Fibroblast of lung (primary cell): ENCODE results near the gene DLGAP1. TPM values are rescaled to one million over a fixed set of nuclear protein-coding genes. Genes with fewer than 3 reads are reported as not detected.
A peak's percentile ranks its signal among the peaks of the same experiment; 100 is the strongest.

ENCODE experiments used
- DNase-seq, 2 donors: peaks; one replicate each; pipeline versions ENCODE4 v3.0.0 to v3.0.0-alpha.2; 2010; ENCODE audit warnings: low read depth in 2 of 2
- H2AFZ ChIP-seq: 2 replicates; pipeline ENCODE4 v1.5.1; 2012; ENCODE audit warnings: low read length, control low read depth, inconsistent platforms
- H3K27ac ChIP-seq: 2 replicates; pipeline ENCODE4 v1.5.1; 2011; ENCODE audit warnings: low read length, control low read depth; ENCODE audit not compliant: insufficient read depth
- H3K27me3 ChIP-seq: 2 replicates; pipeline ENCODE4 v1.5.1; 2011; ENCODE audit warnings: mild to moderate bottlenecking, low read length; ENCODE audit not compliant: control insufficient read depth, insufficient read depth
- H3K36me3 ChIP-seq: 2 replicates; pipeline ENCODE4 v1.5.1; 2011; ENCODE audit warnings: low read length; ENCODE audit not compliant: control insufficient read depth, insufficient read depth
- H3K4me1 ChIP-seq: 2 replicates; pipeline ENCODE4 v1.5.1; 2011; ENCODE audit warnings: low read length; ENCODE audit not compliant: control insufficient read depth, insufficient read depth; ENCODE audit errors: extremely low read depth
- H3K4me2 ChIP-seq: 2 replicates; pipeline ENCODE4 v1.5.1; 2011; ENCODE audit warnings: low read length, control low read depth; ENCODE audit not compliant: insufficient read depth; ENCODE audit errors: extremely low read depth
- H3K4me3 ChIP-seq, 4 experiments: fragments of 200-600 bp in 1 of 4; sonication (generic) in 1 of 4; replicated peaks in 1 of 4; 2 replicates each; pipeline ENCODE4 v1.5.1; 2011 to 2016; ENCODE audit warnings: low read length in 4 of 4, low read depth in 3 of 4, mild to moderate bottlenecking in 3 of 4, control low read depth in 2 of 4, inconsistent platforms in 1 of 4, mixed read lengths in 1 of 4; ENCODE audit not compliant: insufficient read depth in 1 of 4; ENCODE audit errors: control extremely low read depth in 1 of 4
- H3K79me2 ChIP-seq: 2 replicates; pipeline ENCODE4 v1.5.1; 2012; ENCODE audit warnings: mild to moderate bottlenecking, low read length, inconsistent platforms; ENCODE audit not compliant: control insufficient read depth, insufficient read depth
- H3K9ac ChIP-seq: 2 replicates; pipeline ENCODE4 v1.5.1; 2011; ENCODE audit warnings: mild to moderate bottlenecking, low read length, control low read depth; ENCODE audit not compliant: insufficient read depth
- H3K9me3 ChIP-seq: 2 replicates; pipeline ENCODE4 v1.5.1; 2012; ENCODE audit warnings: low read depth, low read length; ENCODE audit not compliant: control insufficient read depth, insufficient read depth
- H4K20me1 ChIP-seq: 2 replicates; pipeline ENCODE4 v1.5.1; 2011; ENCODE audit warnings: low read length; ENCODE audit not compliant: control insufficient read depth, insufficient read depth; ENCODE audit errors: extremely low read depth
- EZH2 ChIP-seq: IDR thresholded peaks from 2 replicates; pipeline ENCODE4 v1.5.1; 2012; ENCODE audit warnings: low read length, control low read depth, mild to moderate bottlenecking; ENCODE audit errors: missing control alignments
- polyA plus RNA-seq, 2 donors: library from polyadenylated mRNA; depleted of rRNA in 1 of 2; stranded (reverse) in 1 of 2; unstranded in 1 of 2; fragments of >200 nt; gene quantifications; 2 replicates each; pipeline ENCODE4 v1.2.1, GENCODE V29; 2011 to 2012; ENCODE audit warnings: missing spikeins in 1 of 2
- total RNA-seq: library from RNA; depleted of rRNA; stranded (reverse); fragments of >200 nt; gene quantifications from 2 replicates; pipeline ENCODE4 v1.2.1, GENCODE V29; 2014
- TF ChIP-seq, protein P1 (sequence below), 2 donors: IDR thresholded peaks in 1 of 2; conservative IDR thresholded peaks in 1 of 2; 1 replicate in 1 of 2; 2 replicates in 1 of 2; pipeline ENCODE4 v1.5.1; 2011 to 2012; ENCODE audit warnings: low read length in 2 of 2, control low read depth in 1 of 2, inconsistent platforms in 1 of 2, low read depth in 1 of 2, mild to moderate bottlenecking in 1 of 2

Gene DLGAP1
- total and polyA plus RNA-seq, 2 donors (not counting 1 experiment from before 2014, with no cell fraction given): 0.16 to 0.17 TPM

DNA sequence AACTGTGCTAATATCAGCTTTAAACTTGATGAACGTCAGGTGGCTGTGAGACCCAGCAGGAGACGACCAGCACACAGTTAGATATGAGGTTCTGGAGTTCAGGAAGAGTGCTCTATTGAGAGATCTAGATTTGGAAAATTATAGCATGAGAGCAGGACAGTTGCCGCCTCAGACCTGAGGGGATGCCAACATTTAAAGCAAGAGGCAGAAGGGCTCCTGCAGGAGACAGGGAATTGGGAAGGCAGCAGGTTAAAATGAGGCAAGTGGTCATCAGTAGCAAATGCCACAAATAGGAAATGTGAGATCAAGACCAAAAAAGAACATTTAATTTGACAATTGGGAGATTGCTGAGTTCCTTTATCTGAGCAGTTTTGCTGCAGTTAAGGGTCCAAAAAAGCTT lies 533.3 kb downstream of the DLGAP1 start:
- Histone ChIP-seq H2AFZ (no peak overlapping the region), H3K9ac (no peak overlapping the region), H3K4me2 (no peak overlapping the region), H3K79me2 (no peaks in the 10 kb centered on the region), H3K4me1 (no peaks in the 10 kb centered on the region), H3K36me3 (no peaks in the 10 kb centered on the region), H3K4me3 (no peak overlapping the region), H3K27ac (no peak overlapping the region), H4K20me1 (no peaks in the 10 kb centered on the region), H3K9me3 (no peaks in the 10 kb centered on the region), H3K27me3 (peaks cover 3% of the 10 kb centered on the region)
- TF ChIP-seq, protein P1, sequence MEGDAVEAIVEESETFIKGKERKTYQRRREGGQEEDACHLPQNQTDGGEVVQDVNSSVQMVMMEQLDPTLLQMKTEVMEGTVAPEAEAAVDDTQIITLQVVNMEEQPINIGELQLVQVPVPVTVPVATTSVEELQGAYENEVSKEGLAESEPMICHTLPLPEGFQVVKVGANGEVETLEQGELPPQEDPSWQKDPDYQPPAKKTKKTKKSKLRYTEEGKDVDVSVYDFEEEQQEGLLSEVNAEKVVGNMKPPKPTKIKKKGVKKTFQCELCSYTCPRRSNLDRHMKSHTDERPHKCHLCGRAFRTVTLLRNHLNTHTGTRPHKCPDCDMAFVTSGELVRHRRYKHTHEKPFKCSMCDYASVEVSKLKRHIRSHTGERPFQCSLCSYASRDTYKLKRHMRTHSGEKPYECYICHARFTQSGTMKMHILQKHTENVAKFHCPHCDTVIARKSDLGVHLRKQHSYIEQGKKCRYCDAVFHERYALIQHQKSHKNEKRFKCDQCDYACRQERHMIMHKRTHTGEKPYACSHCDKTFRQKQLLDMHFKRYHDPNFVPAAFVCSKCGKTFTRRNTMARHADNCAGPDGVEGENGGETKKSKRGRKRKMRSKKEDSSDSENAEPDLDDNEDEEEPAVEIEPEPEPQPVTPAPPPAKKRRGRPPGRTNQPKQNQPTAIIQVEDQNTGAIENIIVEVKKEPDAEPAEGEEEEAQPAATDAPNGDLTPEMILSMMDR (conservative IDR thresholded peaks at IDR 0.05 in 1 of 2, IDR thresholded peaks at IDR 0.05 in 1 of 2; ENCODE audit: low read depth in 1 of 2, low read length in 2 of 2): no peak
- no peak for DNase-seq

DNA sequence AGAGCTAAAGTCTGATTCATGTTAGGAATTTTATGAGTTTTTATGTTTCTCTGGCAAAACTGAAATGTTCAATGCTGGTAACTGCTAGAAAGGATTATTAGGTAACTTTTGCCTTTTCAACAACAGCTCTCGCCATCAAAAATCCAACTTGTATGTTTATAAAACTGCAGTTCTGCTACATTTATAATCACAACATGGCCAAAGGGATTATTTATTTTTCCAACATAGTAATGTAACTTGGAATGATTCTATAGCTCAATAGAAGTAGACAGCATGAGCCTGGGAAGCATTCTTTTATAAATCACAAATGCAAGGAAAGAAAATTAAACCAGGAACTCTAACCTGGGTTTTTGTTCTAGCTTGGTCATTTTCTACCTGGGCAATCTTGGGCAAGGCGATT lies 534.3 kb downstream of the DLGAP1 start:
- H3K4me1 ChIP-seq: no peaks in the 10 kb centered on the region

DNA sequence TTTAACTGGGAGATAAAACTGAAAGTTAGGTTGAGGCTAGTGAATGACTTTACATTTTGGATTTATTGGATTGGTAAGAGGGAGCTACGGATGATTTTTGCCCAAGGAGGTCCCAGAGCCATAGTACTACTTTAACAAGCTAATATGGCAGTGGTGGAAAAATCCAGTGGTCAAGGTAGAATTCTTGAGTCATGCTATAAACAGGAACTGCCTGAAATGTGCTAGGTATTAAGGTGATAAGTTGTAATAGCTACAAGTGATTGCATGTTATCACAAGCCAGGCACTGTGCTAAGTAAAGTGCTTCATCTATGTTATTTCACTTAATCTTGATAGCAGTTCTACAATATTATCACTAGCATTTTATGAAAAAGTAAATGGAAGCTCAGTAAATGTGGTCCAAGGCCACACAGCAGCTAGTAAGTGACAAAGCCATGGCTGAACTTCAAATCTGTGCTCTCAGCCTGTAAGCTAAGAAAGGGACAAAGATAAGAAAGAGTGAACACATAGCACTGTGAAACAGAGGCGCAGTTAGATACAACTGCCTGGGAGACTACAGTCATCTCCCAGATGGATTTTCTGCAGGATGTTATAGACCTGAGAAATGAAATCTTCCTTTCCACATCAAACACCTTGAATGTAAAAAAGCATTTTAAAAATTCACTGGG lies 535.6 kb downstream of the DLGAP1 start:
- Histone ChIP-seq H3K27ac (no peak overlapping the region), H3K27me3 (peaks cover 3% of the 10 kb centered on the region), H3K79me2 (no peaks in the 10 kb centered on the region), H3K9ac (no peak overlapping the region), H2AFZ (no peak overlapping the region), H3K4me1 (no peaks in the 10 kb centered on the region), H4K20me1 (no peaks in the 10 kb centered on the region), H3K9me3 (no peaks in the 10 kb centered on the region), H3K36me3 (no peaks in the 10 kb centered on the region), H3K4me2 (no peak overlapping the region), H3K4me3 (no peak overlapping the region)
- no peak for DNase-seq
- TF ChIP-seq EZH2: no peak
- TF ChIP-seq, protein P1 (conservative IDR thresholded peaks at IDR 0.05 in 1 of 2, IDR thresholded peaks at IDR 0.05 in 1 of 2; ENCODE audit: low read depth in 1 of 2, low read length in 2 of 2): no peak

More for the DNA sequence above, 534.3 kb downstream of the DLGAP1 start:
- Histone ChIP-seq H4K20me1 (no peaks in the 10 kb centered on the region), H3K9ac (no peak overlapping the region), H3K79me2 (no peaks in the 10 kb centered on the region), H3K27ac (no peak overlapping the region), H3K27me3 (peaks cover 3% of the 10 kb centered on the region), H2AFZ (no peak overlapping the region), H3K36me3 (no peaks in the 10 kb centered on the region), H3K4me2 (no peak overlapping the region), H3K4me3 (no peak overlapping the region), H3K9me3 (no peaks in the 10 kb centered on the region)
- no peak for TF ChIP-seq EZH2
- TF ChIP-seq, protein P1 (conservative IDR thresholded peaks at IDR 0.05 in 1 of 2, IDR thresholded peaks at IDR 0.05 in 1 of 2; ENCODE audit: low read depth in 1 of 2, low read length in 2 of 2): no peak
- DNase-seq: peak in 1 of 2 donors; percentile 41
